NT2/D1 (cell line): Measurements from ENCODE around the gene CRADD.

ENCODE experiments used
- SUZ12 ChIP-seq: IDR thresholded peaks from 2 replicates; pipeline ENCODE4 v1.6.1; 2011; ENCODE audit not compliant: insufficient read length, insufficient read depth; ENCODE audit errors: extremely low read depth
- YY1 ChIP-seq: IDR thresholded peaks from 2 replicates; pipeline ENCODE4 v1.6.1; 2011; ENCODE audit not compliant: insufficient read length, insufficient read depth
- ZNF274 ChIP-seq: IDR thresholded peaks from 2 replicates; pipeline ENCODE4 v1.6.1; 2011; ENCODE audit warnings: mild to moderate bottlenecking, low read depth, low read length

DNA sequence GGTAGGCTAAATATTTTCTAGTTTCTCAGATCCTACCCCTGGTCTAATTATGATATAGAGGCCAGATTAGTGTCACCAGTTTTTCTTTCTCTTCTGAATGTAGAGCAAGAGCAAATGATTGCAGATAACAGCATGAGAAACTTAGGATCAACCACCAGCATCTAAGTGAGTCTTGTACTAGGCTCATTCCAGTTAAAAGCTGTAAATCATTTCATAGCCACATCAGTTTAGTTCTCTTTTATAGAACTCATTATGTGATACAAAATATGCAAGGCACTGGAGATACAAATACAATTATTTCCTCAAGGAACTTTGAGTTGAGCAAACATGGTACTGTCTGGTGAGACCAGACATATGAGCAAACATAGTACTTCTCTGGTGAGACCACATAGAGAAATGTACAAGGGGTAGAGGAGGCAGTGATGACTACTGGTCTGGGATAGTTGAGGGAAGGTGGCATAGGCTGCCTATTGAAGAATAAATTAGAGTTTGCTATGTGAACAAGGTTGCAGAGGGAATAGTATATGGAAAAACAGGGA, 59.5 kb downstream of the CRADD start:
- TF ChIP-seq YY1 (no peak), ZNF274 (no peak), SUZ12 (no peak)
